Amniotic epithelial cell (primary cell): ENCODE measurements around the gene KRT8.
"Not testable (repeated sequence)": the region's sequence is repeated elsewhere in the genome, so short reads cannot be mapped to it uniquely, and the experiment has no call there.

Source experiments
- DNase-seq: peaks from one replicate; pipeline ENCODE4 v3.0.0-alpha.2; 2010; ENCODE audit warnings: low read depth

The KRT8 gene

GRCh38 chr12:52901715-52902541, 2.9 kb downstream of the KRT8 start:
- DNase-seq: no peak

GRCh38 chr12:52900896-52901714, 3.8 kb downstream of the KRT8 start:
- DNase-seq: no peak

- no peak for DNase-seq
These were observed 4.5 kb downstream of the KRT8 start for GRCh38 chr12:52900166-52900895.

GRCh38 chr12:52899338-52900035, 5.4 kb downstream of the KRT8 start:
- no peak for DNase-seq

- no peak for DNase-seq
These were observed 8.4 kb downstream of the KRT8 start for GRCh38 chr12:52896190-52897100.

GRCh38 chr12:52895726-52896189, 9.1 kb downstream of the KRT8 start:
- DNase-seq: no peak

- DNase-seq: no peak
These were observed 11.9 kb downstream of the KRT8 start for GRCh38 chr12:52892974-52893373.

- DNase-seq: no peak
These were observed 12.5 kb downstream of the KRT8 start for GRCh38 chr12:52892207-52892852.

GRCh38 chr12:52891044-52891443, 13.8 kb downstream of the KRT8 start:
- no peak for DNase-seq

GRCh38 chr12:52890417-52890816, 14.5 kb downstream of the KRT8 start:
- DNase-seq: no peak

GRCh38 chr12:52884526-52885293, 20.2 kb downstream of the KRT8 start:
- DNase-seq: no peak

- DNase-seq: not testable (repeated sequence)
These were observed 24.4 kb downstream of the KRT8 start for GRCh38 chr12:52880499-52880898.

- DNase-seq: peak; percentile 83
These were observed 25.2 kb downstream of the KRT8 start for GRCh38 chr12:52879394-52880351.

- DNase-seq: peak; percentile 69
These were observed 26.1 kb downstream of the KRT8 start for GRCh38 chr12:52878507-52879393.

- DNase-seq: no peak
These were observed 27.6 kb downstream of the KRT8 start for GRCh38 chr12:52877242-52877641.

- DNase-seq: no peak
These were observed 28.5 kb downstream of the KRT8 start for GRCh38 chr12:52876372-52876771.
